GM18867 (cell line): Measurements from ENCODE around the gene GRIK1.
"Not testable (repeated sequence)": the region's sequence is repeated elsewhere in the genome, so short reads cannot be mapped to it uniquely, and the experiment has no call there.

ENCODE experiments used
- ATAC-seq: cut with Tn5 transposase; IDR thresholded peaks from one replicate; pipeline ENCODE4 v1.9.1; 2021; ENCODE audit warnings: mild to moderate bottlenecking, moderate library complexity; ENCODE audit not compliant: unreplicated experiment

GRIK1 gene

DNA sequence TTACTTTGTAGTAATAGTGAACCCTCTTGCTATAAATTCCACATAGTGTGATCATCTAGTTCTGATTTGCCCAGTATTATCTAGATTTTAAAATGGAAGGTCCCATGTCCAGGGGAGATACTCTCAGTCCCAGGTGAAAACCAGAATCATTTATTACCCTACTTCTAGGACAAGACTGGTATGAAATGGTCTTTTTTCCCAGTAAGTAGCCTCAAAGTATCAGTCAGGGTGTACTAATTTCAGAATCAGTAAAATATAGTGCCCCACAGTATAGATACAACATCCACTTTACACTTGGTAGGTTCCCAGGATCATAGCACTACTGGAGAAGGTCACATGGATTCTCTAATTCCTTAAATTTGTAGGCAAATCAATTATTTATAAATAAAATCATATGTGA is 318.3 kb downstream of the GRIK1 start:
- ATAC-seq = no peak

DNA sequence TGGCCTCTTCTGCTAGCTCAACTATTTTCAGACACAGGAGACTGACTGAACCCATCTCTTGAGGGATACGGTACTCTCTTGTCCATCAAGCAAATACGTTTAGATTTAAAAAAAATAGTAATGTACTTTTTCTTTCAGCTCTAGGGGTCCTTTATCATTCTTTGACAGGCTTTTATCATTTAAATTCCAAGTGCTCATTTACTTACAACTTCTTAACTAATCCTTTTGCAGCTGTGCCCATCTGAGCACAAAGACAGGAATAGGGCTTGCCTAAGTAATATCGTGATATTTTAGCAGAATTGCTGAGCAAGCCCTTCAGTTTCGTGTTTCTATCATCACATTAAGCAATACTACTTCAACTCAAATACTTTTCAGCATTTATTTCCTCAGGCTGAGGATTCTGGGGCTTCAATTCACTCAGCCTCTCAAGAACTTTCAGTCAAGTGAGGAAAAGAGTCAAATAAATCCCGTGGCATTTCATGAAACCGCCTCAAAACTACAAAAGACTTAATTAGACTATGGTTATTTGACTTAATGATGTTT is 323.5 kb downstream of the GRIK1 start:
- ATAC-seq = no peak

DNA sequence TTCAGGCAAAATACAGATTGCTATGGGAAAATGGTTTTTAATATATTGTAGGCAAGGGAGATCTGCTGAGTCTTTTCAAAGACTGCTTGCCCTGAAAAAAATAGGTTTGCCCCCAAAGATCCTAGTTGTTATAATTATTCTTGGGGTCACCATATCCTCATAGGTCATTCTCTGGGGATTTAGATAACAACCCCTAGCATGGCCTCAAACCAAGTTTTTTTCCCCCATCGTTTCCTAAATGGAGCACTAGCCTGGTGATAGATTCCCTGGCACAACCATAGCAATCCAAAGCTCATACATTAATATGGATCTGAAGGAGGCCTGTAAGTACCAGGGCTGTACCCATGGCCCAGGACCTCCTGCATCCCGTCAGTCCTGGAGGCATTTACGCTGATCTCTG is 325.9 kb downstream of the GRIK1 start:
- ATAC-seq = no peak

DNA sequence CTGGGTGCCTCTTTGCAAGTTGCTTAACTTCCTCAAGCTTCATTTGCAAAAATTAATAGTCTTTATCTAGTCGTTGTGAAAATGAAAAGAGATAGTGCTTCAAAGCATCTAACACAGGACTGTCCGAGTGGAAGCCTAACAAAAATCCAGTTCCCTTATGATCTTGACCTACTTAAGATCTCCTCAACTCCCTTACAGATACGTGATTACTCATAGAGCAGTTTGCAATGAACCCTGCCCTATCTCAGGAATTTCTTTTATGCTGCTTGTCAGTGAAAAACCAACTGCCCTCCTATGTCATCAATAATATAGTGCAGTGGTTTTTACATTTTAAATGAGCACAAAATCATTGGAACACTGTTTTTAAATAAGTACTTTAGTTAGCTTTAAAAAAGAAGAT is 326.8 kb downstream of the GRIK1 start:
- no peak for ATAC-seq

DNA sequence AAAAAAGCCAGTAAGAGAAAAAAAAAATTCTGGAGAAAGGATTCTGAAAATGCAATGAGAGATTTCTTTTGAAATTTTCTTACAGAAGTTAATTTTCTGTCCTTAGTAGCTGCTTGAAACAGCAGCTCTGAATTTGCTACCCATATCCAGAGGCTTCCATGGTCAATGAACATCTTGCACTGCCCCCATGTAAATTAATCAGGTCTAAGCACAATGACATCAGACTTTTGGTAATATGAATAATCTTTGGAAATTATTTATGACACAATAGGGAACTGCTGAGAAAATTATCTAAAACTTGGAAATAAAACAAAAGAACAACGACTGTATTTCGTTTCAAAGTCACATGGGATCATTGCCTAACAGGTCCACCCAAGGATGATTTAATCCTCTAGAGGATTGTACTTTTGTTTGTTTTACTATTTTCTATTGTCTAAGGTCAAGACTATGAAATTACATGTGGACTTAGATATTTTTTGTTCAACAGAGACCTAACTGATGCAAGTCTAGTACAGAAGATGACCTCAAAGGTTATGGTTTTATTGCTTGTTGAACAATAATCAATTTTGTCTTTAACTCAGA is 328.9 kb downstream of the GRIK1 start:
- no peak for ATAC-seq

DNA sequence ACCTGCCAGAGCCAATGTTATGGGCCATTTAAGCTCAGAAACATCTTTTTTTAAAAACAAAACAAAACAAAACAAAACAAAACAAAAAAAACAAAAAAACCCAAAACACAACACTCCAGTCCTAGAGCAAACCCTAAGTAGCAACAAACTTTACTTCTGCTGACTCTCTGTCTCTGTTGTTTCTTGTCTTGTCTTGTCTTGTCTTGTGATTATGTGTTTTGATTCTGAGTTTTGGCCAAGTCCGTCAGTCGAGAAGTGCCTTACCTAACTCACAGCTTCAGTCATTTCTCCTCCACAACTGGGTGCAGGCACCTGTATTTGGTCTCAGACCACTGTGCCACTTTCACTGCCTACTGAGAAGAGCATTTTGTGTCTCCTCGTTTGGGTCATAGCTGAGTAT is 333.2 kb downstream of the GRIK1 start:
- no peak for ATAC-seq

DNA sequence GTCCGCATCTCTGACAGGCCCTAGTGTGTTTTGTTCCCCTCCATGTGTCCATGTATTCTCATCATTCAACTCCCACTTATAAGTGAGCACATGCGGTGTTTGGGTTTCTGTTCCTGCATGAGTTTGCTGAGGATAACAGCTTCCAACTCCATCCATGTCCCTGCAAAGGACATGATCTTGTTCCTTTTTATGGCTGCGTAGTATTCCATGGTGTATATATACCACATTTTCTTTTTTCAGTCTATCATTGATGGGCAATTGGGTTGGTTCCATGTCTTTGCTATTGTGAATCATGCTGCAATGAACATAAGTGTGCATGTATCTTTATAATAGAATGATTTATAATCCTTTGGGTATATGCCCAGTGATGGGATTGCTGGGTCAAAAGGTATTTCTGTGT is 334.6 kb downstream of the GRIK1 start:
- ATAC-seq = not testable (repeated sequence)

DNA sequence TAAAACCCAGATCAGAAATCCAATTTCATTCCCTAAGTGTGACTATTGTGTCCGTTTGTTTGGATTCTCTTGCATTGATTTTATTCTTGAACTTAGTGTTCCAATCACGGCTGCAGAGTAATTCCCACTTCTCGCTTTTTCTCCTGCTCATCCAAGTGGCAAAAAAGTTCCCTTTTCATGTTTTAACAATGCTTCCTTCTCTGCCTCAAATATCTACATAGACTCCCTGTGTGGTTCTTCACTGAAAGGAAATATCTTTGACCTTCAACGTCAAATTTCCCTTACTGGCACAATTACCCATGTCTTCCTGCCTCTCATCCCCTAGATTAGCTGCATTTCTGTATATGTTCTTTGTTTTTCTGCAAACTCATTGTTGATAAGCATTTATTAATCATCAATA is 335.7 kb downstream of the GRIK1 start:
- no peak for ATAC-seq

DNA sequence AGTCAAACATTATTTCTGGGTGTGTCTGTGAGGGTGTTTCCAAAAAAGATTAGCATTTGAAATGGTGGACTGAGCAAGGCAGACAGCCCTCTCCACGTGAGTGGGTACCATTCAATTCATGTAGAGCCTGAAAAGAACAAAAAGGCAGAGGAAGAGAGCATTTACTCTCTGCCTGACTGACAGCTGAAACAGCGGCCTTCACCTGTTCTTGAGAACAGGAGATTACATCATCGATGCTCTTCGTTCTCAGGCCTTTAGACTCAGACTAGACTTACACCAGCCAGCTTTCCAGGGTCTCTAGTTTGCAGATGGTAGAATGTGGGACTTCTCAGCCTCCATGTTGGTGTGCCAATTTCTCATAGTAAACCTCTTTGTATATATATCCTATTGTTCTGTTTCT is 338.7 kb downstream of the GRIK1 start:
- no peak for ATAC-seq

DNA sequence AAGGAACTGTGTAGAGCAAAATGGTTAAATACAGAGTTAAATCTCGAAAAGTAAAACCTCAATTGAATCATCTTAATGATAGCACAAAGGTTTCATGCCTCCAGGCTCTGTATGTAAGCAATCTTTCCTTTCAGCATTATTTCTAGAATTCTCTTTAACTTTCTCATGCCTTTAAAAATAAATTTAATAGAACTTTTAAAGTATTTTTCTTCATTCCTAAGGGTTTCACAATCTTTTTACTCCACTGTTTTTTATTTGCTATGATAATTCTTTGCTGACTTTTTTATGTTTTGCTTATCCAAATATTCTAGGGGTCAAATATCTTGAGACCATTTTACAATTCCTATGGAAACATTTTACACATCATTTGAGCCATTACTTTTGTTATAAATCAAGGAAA is 353.1 kb downstream of the GRIK1 start:
- ATAC-seq = no peak

DNA sequence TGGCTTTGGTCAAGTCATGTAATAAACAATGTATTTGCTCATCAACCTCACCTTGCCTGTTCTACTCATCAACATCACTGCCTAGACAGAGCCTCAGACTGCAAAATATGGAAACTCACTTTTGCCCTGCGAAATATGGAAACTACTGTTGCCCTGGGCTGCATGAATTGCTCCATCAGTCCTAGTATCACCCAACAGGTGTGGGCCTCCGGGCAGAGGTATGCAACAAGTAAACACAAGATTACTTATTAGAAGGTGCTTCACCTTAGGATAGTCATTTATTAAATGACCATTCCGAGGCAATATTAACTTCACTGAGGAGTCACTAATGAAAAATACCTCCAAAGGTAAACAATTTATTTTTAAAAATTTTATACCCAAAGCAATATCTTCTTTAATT is 354.3 kb downstream of the GRIK1 start:
- no peak for ATAC-seq

DNA sequence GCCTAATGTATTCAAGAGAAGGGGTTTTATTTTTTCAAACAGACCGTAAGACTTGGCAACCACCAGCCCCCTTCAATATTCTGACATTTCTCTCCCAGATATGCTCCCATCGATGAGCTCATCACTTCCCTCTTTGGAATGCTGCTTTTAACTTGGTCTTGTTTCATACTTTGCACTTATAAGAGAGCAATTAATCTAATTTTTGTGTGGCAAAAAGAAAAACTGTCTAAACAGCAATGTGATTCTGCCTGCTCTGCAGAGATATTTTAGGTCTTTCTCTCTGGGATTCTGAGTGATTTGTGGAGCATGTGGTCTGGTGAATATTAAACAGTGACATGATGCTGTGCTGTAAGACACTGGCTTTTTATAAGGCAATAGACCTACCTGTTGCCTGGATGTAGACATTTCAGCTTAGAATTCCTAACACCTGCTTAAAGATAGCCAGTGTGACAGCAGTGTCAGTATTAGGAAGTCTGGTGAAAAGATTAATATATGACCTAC is 356.3 kb downstream of the GRIK1 start:
- no peak for ATAC-seq

DNA sequence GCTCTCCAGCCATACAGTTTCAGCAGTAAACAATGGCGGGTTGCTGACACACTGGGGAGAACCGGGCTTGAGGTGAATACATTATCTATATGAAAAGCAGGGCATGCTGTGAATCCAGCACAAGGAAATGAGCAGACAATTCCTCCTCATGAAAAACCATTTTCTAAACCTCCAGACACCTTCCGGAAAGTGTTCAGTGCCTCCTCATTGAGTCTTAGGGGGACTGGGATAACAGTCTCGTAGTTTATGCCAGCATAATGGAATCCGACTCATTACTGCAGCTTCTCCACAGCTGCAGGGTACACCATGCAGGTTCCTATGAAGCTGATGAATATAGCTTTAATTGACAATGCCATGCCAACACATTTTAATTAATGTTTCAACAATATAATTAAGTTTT is 356.9 kb downstream of the GRIK1 start:
- ATAC-seq = no peak

DNA sequence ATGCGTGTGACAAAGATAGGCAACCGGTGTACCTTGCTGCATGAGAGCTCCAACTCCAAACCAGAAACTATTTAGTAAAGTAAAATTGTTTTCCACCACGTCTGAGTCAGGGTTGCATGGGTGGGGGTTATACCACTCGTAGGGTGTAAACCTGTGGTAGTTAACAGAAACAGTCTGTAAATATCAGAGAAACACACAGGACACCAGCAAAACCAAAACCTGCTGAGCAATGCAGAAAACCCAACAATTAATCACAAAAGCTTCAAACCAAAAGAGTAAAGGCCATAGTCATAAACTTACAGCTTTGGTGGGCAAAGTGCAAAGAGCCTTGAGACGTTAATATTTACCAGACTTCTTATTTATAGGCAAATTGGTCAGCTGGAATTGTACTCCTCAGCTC is 358.4 kb downstream of the GRIK1 start:
- ATAC-seq = no peak

DNA sequence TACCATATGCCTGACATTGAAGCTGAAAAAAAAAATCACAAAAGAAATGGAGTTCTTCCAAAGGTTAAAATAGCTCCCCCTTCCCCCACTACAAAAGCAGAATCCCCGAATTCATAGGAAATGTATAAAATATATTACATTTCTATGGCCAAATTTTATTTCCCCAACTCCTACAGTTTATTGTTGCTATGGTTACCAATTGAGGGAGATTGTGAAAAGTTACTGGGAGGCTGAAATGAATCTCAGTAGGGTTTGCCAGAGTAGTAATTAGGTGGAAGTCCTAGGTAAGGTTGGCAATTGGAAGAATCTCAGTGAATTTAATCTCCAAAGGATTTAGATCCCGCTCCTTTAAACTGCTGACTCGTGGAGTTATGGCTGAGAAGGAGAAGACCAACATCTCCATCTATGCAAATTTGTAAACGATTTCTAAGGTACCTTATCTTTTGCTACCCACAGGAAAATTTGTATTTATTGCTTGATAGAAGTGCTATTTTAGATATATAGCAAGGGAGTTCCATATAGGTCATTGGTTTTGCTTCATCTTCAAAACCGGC is 359.0 kb downstream of the GRIK1 start:
- no peak for ATAC-seq

DNA sequence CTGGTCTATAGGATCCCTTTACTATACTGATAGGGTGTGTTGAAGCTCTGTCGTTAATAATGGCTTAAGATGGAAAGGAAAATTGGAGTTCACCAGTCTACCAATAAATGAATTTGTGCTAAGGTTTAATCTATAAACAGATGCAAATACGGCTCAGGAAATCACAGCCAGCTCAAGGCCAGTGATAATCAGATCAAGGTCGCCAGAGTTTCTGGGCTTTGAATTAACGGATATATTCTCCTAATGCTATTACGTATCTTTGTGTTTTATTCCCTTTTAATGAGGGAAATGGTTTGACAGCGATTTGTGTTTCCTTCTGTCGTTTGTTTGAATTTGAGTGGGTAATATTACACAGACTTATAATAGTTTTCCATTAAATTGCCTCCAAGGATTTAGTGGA is 361.5 kb downstream of the GRIK1 start:
- no peak for ATAC-seq

DNA sequence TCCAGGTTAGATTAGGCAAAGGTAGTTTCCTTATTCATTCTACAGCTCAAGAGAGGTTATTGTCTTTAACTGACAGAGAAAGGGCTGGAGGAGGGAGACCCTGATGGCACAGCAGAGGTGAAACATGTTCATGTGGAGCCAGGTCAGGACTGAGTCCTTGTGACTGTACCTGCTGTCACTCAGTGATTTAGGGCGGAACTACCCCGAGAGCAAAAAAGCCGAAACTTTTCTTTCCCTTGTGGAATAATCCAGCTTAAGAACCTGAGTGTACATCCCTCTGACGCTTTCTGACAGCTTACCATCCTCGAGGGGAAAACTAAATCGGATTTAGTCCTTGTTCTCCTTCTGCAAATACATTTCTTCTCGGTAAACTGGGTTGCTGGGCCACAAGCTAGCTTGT is 367.8 kb downstream of the GRIK1 start:
- no peak for ATAC-seq

DNA sequence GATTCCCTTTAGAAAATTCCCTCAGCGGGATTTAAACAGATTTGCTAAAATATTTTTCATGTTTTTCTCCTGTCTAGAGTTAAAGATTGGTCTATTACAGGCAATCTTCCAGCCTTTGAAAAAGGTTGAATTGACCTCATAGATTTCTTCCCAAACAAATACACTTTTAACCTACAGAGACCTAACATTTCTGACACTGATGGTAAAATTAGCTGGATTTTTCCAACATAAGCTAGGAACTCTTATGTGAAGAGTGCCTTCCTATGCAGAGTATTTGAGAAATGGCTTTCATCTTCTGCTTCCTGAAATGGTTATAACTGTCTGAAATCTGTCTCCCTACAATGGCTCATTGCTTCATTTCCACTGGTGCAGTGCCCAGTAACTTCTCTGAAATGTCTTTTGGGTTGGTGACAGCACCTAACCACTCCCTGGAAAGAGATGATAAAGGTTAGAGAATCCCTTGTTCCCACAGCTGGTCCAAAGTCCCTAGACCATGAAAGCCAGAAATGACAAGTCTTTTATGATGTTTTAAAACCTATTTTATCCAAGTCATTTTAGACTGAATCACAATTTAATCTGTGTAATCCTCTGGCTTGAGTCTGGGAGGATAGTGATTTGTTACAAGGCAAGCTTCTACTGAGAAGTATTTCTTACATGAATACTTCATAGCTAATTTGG is 371.6 kb downstream of the GRIK1 start:
- ATAC-seq = no peak

DNA sequence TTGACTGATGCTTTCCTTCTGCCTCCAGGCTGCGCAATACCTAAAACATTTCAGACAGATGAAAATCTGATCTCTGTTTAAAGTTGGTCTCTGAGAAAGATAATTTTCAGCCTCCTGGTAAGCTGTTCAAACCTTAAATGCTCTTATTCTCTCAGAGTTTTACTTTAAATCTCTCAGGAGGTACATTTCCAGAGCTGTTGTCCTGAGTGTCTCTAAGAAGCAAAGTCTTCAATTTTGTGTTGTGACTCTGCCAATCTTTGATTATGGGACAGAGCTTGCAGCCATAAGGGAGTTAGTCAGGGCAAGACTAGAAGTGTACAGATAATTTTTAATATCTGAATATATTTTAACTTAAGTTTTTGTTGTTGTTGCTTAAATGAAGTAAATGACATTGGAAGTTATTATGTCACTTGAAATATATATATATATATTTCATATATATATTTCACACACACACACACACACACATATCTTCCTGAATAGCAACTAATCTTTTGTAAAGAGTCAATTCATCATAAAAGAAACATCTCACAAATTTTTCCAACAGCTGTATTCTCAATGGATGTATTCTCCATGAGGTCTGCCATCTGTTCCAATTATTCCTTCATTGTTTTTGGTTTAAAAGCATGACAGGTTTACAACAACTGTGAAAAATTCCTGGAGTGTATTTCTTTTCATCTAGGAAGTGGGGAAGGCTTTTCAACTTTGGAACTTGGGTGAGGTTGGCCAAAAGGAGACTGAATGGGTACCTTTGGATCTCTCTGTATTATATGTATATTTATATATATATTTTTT is 381.7 kb downstream of the GRIK1 start:
- no peak for ATAC-seq

DNA sequence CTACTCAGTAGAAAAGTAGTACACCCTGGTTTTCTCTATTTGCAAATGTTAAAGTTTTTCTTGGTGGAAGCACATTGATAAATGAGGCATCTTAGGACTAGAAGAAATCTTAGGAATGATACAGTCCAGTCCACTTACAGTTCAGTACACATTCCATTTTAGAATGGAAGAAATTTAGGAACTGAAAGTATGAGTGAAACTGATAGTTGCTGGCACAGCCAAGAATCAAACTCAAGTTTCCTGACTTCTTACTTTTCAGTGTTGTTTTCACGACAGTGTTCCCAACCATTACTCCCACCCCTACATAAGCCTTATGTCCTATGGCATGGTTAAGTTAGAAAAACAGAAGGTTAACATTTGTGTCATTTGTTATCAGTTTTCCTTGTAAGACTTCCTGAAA is 382.6 kb downstream of the GRIK1 start:
- ATAC-seq = no peak

DNA sequence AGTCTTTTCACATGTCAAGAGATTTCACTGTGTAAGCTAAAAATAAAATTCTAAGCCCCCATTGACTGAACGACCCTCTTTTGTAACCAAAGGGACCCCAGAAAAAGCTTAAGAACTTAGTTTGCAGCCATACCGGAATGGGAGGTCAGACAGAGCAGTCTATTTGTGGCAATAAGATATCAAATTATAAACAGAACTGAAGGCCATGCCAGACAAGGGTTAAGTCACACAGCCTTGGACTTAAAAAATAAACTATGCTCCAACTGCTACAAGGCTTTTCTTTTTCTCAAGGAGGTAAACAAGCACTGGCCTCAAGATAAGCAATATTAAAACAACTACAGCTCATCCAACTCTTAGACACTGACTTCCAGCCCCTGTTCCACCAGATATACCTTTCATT is 384.2 kb downstream of the GRIK1 start:
- no peak for ATAC-seq

DNA sequence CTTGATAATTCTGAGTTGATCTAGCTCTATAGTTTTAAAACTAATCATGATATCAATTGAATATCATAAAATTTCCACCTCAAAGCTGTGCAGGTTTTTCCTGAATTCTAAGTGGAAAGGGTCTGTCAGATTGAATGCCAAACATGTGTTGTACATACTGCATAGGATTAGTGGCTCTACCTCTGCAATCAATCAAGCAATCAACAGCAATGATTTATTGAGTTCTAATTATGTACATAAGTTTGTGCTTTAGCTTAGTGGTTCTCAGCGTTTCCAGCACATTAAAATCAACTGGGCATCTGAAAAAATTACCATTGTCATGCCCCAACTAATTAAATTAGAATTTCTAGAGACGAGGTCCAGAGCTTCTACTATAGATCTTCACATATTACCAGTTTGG is 389.6 kb downstream of the GRIK1 start:
- ATAC-seq = no peak
